ENCODE results near the gene GTF3C6. TPM values are rescaled to one million over a fixed set of nuclear protein-coding genes. Genes with fewer than 3 reads are reported as not detected.

GTF3C6 gene
- 10 to 100 TPM; 14.3 to 31.0 TPM for total RNA-seq

- intact Hi-C loops (cut with DNase I) = no loop called here
Measured at GRCh38 chr6:110958329-110959192, at the start of gene GTF3C6. Gene GTF3C6, plus strand, starts transcription at chr6:110958706. Its CDS starts 64 bp downstream, at chr6:110958770.

GRCh38 chr6:110930781-110931180 is 27.7 kb upstream of the GTF3C6 start:
- H3K9me3 ChIP-seq = no peaks in the 10 kb centered on the region
- no peak for TF ChIP-seq POLR2A (IDR thresholded peaks at IDR 0.05)
- no peak for TF ChIP-seq CTCF (IDR thresholded peaks at IDR 0.05)
- DNase-seq (no peak), ATAC-seq (no peak)
- H3K27ac ChIP-seq = no peak overlapping the region
- WGBS, 2 donors = 87 to 90% methylated on average over 3 of the region's 3 CpGs
- H3K4me1 ChIP-seq = no peaks in the 10 kb centered on the region
- no peak overlapping the region for H3K4me3 ChIP-seq
- H3K27me3 ChIP-seq = no peaks in the 10 kb centered on the region
- intact Hi-C loops (cut with DNase I) = no loop called here
- H3K36me3 ChIP-seq (replicated peaks in 1 of 2; ENCODE audit: insufficient read depth in 1 of 2, low read depth in 2 of 2) = no peaks in the 10 kb centered on the region

More at GRCh38 chr6:110958329-110959192, at the start of gene GTF3C6:
- no peaks in the 10 kb centered on the region for H3K27me3 ChIP-seq
- H3K4me3 ChIP-seq = peak within 1 kb of the TSS; percentile 20 to 83
- H3K36me3 ChIP-seq (replicated peaks in 1 of 2; ENCODE audit: insufficient read depth in 1 of 2, low read depth in 2 of 2) = peaks cover 0 to 6% of the 10 kb centered on the region in 2 donors
- WGBS, 2 donors = 0 to 2% methylated on average over 20 to 70 of the region's 70 CpGs
- H3K27ac ChIP-seq = peak within 1 kb of the TSS; percentile 62 to 91 (median 88)
- H3K9me3 ChIP-seq = no peaks in the 10 kb centered on the region
- TF ChIP-seq CTCF (IDR thresholded peaks at IDR 0.05) (peak in 1 of 7 experiments; percentile 9), POLR2A (IDR thresholded peaks at IDR 0.05) (peak; percentile 70 to 92 (median 90))
- peaks cover 9% of the 10 kb centered on the region for H3K4me1 ChIP-seq
- ATAC-seq (peak; percentile 98), DNase-seq (peak; percentile 91 to 95 (median 94))

GRCh38 chr6:110933912-110934311 is 24.6 kb upstream of the GTF3C6 start:
- WGBS, 2 donors = 42 to 49% methylated on average over 2 of the region's 2 CpGs
- TF ChIP-seq POLR2A (IDR thresholded peaks at IDR 0.05) (no peak), CTCF (IDR thresholded peaks at IDR 0.05) (no peak)
- intact Hi-C loops (cut with DNase I) = no loop called here
- Histone ChIP-seq H3K9me3 (no peaks in the 10 kb centered on the region), H3K4me1 (no peaks in the 10 kb centered on the region), H3K4me3 (no peak overlapping the region), H3K27ac (no peak overlapping the region), H3K36me3 (replicated peaks in 1 of 2; ENCODE audit: insufficient read depth in 1 of 2, low read depth in 2 of 2) (no peaks in the 10 kb centered on the region), H3K27me3 (no peaks in the 10 kb centered on the region)
- no peak for ATAC-seq
- no peak for DNase-seq

GRCh38 chr6:110934381-110934898 is 24.1 kb upstream of the GTF3C6 start:
- H3K9me3 ChIP-seq = no peaks in the 10 kb centered on the region
- intact Hi-C loops (cut with DNase I) = no loop called here
- H3K36me3 ChIP-seq (replicated peaks in 1 of 2; ENCODE audit: insufficient read depth in 1 of 2, low read depth in 2 of 2) = no peaks in the 10 kb centered on the region
- no peaks in the 10 kb centered on the region for H3K4me1 ChIP-seq
- H3K4me3 ChIP-seq = no peak overlapping the region
- WGBS, 2 donors = 92 to 96% methylated on average over 1 of the region's 1 CpG
- ATAC-seq (no peak), DNase-seq (no peak)
- H3K27me3 ChIP-seq = no peaks in the 10 kb centered on the region
- no peak overlapping the region for H3K27ac ChIP-seq
- TF ChIP-seq CTCF (IDR thresholded peaks at IDR 0.05) = no peak
- TF ChIP-seq POLR2A (IDR thresholded peaks at IDR 0.05) = no peak
